Stimulated activated CD4-positive, alpha-beta T cell treated with anti-CD3 and anti-CD28 coated beads, Interleukin-4, amount 100 ng/mL, for 4 hours (primary cell): ENCODE measurements around the gene RXYLT1.
A peak's percentile ranks its signal among the peaks of the same experiment; 100 is the strongest.
"Not testable (repeated sequence)": the region's sequence is repeated elsewhere in the genome, so short reads cannot be mapped to it uniquely, and the experiment has no call there.

Experiments
- DNase-seq, 2 experiments: peaks; one replicate each; pipeline ENCODE4 v3.0.0-alpha.2; 2020

Gene RXYLT1

GRCh38 chr12:63805704-63806672 is 26.3 kb downstream of the RXYLT1 start:
- no peak for DNase-seq

DNA sequence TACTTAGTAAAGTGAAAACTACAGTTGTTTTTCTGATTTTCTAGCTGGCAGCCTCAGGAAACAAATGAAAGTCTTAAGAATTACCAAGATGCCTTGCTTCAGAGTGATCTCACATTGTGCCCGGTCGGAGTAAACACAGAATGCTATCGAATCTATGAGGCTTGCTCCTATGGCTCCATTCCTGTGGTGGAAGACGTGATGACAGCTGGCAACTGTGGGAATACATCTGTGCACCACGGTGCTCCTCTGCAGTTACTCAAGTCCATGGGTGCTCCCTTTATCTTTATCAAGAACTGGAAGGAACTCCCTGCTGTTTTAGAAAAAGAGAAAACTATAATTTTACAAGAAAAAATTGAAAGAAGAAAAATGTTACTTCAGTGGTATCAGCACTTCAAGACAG is 28.9 kb downstream of the RXYLT1 start:
- DNase-seq, result no peak

DNA sequence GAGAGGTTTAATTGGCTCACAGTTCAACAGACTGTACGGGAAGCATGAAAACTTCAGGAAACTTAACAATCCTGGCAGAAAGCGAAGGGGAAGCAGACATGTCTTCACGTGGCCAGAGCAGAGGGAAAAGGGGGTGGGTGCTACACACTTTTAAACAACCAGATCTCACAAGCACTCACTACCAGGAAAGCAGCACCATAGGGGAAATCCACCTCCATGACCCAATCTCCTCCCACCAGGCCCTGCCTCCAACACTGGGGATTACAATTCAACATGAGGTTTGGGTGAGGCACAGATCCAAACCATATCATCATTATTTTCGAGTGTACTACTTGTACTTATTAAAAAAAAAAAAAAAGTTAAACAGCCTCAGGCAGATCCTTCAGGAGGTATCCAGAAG is 29.9 kb downstream of the RXYLT1 start:
- no peak for DNase-seq

GRCh38 chr12:63811334-63811733 is 31.6 kb downstream of the RXYLT1 start:
- no peak for DNase-seq

DNA sequence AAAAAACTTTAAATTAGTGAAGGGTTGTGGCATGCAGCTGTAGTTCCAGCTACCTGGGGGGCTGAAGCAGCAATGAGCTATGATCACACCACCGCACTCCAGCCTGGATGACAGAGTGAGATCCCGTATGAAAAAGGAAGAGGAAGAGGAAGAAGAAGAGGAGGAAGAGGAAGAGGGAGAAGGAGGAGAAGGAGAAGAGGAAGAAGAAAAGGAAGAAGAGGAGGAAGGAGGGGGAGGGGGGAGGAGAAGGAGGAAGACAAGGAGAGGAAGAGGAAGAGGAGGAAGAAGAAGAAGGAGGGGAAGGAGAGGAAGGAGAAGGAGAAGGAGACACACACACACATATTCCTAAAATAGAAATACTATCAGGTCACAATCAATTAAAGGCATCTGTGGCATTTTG is 32.0 kb downstream of the RXYLT1 start:
- no peak for DNase-seq

GRCh38 chr12:63814146-63814772 is 34.5 kb downstream of the RXYLT1 start:
- no peak for DNase-seq

- DNase-seq, result no peak
Measured at GRCh38 chr12:63815482-63815852, 35.8 kb downstream of the RXYLT1 start.

DNA sequence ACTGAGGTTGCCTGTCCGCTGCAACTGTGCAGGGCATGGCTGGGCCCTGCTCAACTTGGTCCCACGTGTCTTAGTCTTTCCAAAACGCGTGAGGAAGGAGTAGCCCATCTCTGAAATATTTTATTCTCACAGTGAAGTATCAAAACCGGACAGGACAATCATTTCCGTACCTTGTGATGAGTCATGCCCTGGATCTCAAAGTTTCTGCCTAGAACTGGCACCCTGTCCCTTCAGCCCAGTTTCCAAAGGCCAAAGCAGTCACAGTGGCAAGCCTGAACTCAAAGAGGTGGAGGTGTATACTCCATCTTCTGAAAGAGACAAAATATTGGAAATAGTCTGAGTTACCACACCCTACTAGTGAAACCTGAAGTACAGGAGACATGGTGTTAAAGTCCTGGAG is 36.3 kb downstream of the RXYLT1 start:
- no peak for DNase-seq

- DNase-seq, result no peak
Measured at GRCh38 chr12:63820427-63820826, 40.7 kb downstream of the RXYLT1 start.

DNA sequence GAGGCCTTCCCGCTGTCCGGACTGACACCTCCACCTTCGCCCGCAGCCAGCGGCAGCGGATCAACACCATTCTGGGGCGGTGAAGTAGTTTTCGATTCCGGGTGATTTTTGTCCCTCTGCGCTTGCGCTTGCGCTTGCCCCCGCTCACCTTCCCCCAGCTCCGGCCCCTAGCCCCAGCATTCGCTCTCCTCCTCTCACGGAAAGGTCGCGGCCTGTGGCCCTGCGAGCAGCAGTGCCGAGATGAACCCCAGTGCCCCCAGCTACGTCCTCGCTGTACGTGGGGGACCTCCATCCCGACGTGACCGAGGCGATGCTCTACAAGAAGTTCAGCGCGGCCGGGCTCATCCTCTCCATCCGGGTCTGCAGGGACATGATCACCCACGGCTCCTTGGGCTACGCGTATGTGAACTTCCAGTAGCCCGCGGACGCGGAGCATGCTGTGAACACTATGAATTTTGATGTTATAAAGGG is 42.1 kb downstream of the RXYLT1 start:
- DNase-seq, result no peak

DNA sequence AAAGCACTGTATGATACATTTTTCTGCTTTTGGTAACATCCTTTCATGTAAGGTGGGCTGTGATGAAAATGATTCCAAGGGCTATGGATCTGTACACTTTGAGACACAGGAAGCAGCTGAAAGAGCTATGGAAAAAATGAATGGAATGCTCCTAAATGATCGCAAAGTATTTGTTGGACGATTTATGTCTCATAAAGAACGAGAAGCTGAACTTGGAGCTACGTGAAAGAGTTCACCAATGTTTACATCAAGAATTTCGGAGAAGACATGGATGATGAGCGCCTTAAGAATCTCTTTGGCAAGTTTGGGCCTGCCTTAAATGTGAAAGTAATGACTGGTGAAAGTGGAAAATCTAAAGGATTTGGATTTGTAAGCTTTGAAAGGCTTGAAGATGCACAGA is 42.6 kb downstream of the RXYLT1 start:
- no peak for DNase-seq

- no peak for DNase-seq
Measured at GRCh38 chr12:63823040-63823439, 43.3 kb downstream of the RXYLT1 start.

- no peak for DNase-seq
Measured at GRCh38 chr12:63826006-63826585, 46.4 kb downstream of the RXYLT1 start.

DNA sequence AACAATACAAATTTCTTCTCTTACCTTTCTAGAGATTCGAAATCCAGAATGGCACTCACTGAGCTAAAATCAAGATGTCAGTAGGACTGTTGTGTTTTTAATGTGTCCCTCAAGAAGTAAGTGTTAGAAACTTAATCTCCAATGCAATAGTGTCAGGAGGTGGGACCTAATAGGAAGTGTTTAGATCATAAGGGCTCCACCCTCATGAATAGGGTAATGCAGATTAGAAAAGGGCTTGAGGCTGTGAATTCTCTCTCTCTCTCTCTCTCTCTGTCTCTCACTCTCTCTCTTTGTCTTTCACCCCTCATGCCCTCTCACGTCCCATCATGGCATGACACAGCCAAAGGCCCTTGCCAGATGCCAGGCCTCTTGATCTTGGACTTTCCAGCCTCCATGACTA is 49.2 kb downstream of the RXYLT1 start:
- DNase-seq, result no peak

DNA sequence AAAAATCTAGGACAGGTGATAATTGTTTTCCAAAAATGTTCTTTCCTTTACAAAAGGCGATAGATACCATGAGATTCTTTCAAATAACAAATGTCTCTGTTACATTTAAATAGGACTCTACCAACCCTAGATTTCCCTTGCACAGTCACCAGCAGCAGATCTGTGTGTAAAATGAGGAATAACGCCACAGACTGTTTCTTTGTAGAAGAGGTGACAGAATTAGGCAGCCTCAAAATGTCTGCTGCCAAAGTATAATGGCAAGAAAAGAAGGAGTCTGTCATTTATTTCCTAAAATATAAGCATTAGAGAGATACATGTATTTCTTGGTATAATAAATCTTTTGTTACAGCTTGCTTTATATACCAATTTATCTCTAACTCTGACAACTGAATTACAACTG is 56.3 kb downstream of the RXYLT1 start:
- DNase-seq, result no peak

DNA sequence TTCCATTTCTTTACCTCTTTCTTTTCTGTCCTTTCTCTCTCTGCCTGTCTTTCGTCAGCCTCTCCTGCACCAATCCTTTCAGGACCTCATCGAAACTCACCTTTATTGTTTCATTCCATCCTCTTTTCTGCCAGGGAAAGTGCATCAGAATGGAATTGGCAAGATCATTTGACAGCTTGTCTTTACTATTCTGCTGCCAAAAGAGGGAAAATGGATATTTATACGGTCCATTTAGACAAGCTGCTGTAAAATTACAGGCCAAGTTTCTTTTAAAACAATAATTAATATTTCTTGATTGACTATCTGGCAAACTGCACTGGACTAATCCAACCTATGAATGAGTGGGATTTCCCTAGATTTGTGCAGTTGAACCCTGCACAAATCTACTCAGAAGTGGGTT is 57.2 kb downstream of the RXYLT1 start:
- DNase-seq, result no peak

- no peak for DNase-seq
Measured at GRCh38 chr12:63838411-63838810, 58.7 kb downstream of the RXYLT1 start.

DNA sequence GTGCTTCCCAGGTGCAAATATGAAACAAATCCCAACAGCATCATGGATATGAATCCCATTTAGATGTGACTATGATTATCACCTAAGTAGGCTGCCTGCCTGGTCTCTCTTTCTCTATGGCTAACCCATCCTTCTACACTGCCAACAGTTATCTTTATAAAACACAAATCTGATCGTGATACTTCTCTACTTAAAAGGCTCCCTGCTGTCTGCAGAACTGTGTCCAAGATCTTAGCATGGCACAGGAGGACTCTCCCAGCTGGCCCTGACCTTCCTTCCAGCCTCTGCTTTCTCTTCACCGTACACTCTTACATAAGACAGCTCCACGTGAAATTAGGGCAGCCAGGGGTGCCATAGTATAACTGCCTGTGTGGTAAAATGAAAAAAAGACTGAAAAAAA is 61.3 kb downstream of the RXYLT1 start:
- DNase-seq, result no peak

GRCh38 chr12:63841571-63841970 is 61.9 kb downstream of the RXYLT1 start:
- no peak for DNase-seq

GRCh38 chr12:63842750-63843149 is 63.0 kb downstream of the RXYLT1 start:
- not testable (repeated sequence) for DNase-seq

DNA sequence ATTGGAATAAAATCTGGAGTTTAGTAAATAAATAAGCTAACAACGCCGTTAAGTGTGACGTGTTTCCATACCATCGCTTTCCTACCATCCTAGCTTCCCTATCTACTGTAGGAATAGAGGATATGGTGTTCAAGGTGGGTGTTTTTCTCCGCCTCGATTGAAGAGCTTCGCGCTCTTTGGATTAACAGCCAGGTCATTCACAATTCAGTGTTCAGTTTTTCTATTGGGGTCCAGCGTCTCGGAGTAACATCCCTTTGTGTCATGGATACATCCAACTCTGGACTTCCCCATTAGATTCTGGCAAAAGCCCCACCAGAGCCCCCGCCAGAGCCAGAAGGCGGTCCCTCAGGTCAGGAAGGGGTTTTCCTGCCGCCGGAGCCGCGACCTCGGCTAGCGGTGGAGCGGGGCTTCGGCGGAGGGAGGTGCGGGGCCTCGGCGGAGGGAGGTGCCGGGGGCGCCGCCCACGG is 63.6 kb downstream of the RXYLT1 start:
- DNase-seq, result no peak

DNA sequence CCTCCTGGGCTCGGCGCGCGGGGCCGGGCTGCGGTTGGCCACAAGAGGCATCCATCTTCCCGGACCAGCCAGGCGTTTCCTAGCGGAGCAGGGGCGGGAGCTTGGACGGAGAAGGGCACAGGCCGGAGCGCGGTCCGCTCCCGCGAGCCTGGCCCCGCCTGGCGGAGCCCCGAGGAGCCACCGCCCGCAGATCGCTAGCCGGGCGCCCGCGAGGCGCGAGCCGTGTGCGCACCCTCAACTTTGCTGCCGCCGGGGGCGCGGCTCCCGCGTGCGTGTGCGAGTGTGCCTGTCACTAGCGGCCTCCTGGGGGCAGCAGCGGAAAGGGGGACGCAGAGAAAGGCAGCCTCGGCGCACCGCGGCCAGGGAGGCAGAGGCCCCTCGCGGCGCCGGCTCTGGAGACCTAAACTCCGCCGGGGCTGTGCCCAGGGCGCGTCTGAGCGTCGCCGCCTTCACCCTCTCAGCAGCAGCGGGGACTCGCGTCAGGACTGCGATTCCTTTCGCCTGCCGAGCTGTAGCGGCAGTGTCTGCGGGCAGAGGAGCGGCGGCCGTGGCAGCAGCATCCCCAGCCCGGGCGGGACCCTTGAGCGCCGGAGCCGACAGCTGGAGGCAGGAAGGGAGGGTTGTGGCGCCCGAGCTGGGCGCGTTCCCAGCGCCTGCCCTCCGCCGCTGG is 64.1 kb downstream of the RXYLT1 start:
- peak; percentile 74 for DNase-seq
